Frontal cortex (tissue), 4 donors: ENCODE data around the gene TBX6. TPM values are rescaled to one million over a fixed set of nuclear protein-coding genes. Genes with fewer than 3 reads are reported as not detected.
"Not testable (repeated sequence)": the region's sequence is repeated elsewhere in the genome, so short reads cannot be mapped to it uniquely, and the experiment has no call there.

ENCODE experiments used
- DNase-seq, 2 donors: peaks; one replicate each; pipeline ENCODE4 v3.0.0; 2012; ENCODE audit warnings: low spot score in 2 of 2
- FAIRE-seq: peaks from 2 replicates; lab custom pipeline; 2012; peaks lifted over from hg19 to GRCh38; lab: Jason Lieb, UNC
- total RNA-seq: library from RNA; depleted of rRNA; stranded (reverse); fragments of >200 nt; gene quantifications from one replicate; pipeline ENCODE4 v1.2.3, GENCODE V29; 2014
- donor health status: control.
- donor health status: control.
- donor health status: control.

TBX6 gene
- 0.41 TPM for total RNA-seq

- FAIRE-seq (no peak), DNase-seq (peak; percentile 95 to 97)
Observed at GRCh38 chr16:30091474-30092372, at the start of gene TBX6. TSS of gene TBX6 (minus strand) at chr16:30091924. CDS start at chr16:30091193, 731 bp downstream.

- FAIRE-seq (no peak), DNase-seq (no peak)
Observed at GRCh38 chr16:30139583-30140481, 48.1 kb upstream of the TBX6 start.

GRCh38 chr16:30137897-30138296, 46.2 kb upstream of the TBX6 start:
- no peak for DNase-seq
- no peak for FAIRE-seq

DNA sequence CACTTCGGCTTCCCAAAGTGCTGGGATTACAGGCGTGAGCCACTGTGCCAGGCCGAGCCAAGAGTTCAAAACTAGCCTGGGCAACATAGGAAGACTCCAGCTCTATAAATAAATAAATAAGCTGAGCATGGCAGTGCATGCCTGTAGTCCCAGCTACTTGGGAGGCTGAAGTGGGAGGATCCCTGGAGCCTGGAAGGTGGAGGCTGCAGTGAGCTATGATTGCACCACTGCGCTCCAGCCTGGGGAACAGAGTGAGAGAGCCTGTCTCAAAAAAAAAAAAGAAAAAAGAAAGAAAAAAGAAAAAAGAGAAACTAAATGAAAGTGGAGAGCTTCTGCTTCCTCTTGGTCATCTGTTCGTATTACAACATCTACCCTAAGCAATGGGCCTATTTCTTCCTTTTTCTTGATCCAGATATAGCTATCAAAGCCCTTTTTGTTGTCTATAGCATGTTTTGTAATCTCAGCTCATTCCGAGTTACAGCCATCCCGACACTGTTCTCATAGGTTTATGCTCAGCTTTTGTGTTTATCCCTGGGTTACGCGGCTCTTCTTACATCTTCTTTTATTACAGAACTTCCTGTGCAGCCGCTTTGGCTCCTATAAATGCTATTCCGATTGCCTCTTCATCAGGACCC, 45.4 kb upstream of the TBX6 start:
- DNase-seq, result no peak
- no peak for FAIRE-seq

DNA sequence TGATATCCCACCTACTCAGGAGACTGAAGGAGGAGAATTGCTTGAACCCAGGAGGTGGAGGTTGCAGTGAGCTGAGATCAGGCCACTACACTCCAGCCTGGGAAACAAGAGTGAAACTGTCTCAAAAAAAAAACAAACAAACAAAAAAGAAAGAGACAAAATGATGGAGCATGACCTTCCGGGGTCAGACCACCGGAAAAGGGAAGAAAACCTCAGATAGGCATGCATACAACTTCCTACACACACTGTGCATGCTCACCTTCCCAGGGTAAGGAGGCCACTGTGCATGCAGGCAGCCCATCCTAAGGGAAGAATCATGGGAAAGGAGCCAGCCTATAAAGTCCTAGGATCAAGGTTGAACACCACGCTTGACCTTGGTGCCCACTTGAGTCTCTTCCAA, 40.9 kb upstream of the TBX6 start:
- no peak for DNase-seq
- no peak for FAIRE-seq

DNA sequence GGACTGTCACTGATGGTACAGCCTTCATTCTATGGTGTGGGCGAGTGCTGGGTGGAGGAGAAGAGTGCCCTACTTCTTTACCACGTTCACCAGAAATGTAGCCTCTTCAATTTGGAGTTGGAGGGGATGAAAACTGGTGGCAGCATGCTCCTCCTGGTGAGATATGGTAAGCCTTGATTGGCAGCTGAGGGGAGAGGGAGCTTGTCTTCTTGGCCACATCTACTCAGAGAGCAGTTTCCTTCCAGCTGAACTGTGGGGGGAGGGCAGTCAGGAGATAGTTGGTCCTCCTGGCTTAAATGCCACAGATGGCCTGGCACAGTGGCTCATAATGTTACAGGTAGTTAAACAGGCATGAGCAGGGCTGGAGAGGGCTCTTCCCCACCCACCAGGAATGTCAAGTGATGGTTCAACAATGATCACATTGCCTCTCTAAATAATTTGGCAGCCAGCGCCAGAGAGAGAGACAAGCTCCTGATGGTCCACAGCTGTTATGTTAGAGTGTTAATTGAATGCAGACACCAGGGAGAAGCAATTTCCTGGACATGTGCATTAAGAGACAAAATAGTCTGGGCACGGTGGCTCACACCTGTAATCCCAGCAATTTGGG, 40.2 kb upstream of the TBX6 start:
- FAIRE-seq (no peak), DNase-seq (no peak)

- FAIRE-seq (no peak), DNase-seq (no peak)
Observed at GRCh38 chr16:30127993-30128392, 36.3 kb upstream of the TBX6 start.

- not testable (repeated sequence) for FAIRE-seq, DNase-seq
Observed at GRCh38 chr16:30125690-30126089, 34.0 kb upstream of the TBX6 start.

DNA sequence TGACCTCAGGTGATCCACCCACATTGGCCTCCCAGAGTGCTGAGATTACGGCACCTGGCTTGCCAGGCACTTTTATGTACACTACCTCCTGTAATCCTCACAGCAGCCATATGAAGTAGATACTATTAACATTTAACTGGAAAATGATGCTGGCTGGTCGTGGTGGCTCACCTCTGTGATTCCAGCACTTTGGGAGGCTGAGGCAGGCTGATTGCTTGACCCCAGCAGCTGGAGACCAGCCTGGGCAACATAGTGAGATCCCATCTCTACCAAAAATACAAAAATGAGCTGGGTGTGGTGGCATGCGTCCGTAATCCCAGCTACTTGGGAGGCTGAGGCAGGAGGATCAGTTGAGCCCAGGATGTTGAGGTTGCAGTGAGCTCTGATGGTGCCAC, 33.3 kb upstream of the TBX6 start:
- FAIRE-seq, result no peak
- no peak for DNase-seq

- DNase-seq (peak in 1 of 2 donors; percentile 53), FAIRE-seq (no peak)
Observed at GRCh38 chr16:30122604-30123160, 31.0 kb upstream of the TBX6 start.

DNA sequence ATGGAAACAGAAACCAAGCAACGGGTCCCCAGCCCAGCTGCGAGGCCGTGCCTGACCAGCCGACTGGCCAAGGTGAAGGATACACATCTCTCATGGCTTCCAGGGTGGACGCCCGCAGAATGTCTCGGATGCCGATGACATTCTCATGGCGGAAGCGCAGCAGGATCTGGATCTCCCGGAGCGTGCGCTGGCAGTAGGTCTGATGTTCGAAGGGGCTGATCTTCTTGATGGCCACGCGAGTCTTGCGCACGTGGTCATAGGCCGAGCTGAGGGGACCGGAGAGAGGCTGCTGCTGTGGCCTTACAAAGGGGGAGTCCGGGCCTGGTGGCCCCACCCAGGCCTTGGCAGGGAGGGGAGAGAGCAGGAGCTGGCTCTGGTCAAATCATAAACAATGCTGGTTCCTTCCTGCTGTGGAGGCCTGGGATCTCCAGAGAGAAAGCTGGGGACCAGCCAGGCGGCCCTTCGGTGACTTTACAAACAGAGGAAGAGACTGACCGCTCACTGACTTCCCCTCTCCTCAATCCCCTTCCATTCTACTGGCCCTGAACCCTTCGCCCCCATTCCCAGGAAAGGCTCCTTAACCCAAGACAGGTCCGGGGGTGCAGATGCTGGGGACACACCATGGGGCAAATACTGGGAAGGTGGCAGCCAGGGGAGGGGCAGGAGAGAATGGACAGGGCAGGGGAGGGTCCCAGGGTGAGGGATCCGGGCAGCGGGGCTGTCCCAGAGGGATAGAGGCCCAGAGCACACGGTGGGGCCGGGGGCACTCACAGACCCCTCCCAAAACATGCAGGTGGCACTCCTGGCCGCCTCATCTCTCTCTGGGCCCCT, 30.2 kb upstream of the TBX6 start:
- DNase-seq (peak in 1 of 2 donors; percentile 53), FAIRE-seq (no peak)

GRCh38 chr16:30120340-30121105, 28.8 kb upstream of the TBX6 start:
- DNase-seq (no peak), FAIRE-seq (no peak)

DNA sequence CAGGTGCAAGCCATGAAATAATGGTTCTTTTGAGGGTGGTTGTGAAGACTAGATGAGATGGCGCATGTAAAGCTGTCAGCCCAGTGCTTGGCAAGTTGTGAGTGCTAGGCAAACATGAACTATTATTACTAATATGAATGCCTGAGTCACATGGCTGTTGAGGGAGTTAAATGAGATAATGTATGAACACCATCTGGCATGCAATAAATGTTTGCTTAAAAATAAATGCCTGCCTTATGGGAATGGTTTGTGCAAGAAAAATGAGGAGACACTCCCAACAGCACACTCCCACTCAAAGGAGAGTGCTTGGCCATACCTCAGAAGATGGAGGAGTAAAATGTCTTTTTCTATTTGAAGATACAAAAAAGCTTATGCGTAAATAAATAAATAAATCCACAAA, 27.7 kb upstream of the TBX6 start:
- no peak for FAIRE-seq
- DNase-seq, result no peak

GRCh38 chr16:30117768-30118167, 26.0 kb upstream of the TBX6 start:
- DNase-seq, result no peak
- FAIRE-seq, result no peak

DNA sequence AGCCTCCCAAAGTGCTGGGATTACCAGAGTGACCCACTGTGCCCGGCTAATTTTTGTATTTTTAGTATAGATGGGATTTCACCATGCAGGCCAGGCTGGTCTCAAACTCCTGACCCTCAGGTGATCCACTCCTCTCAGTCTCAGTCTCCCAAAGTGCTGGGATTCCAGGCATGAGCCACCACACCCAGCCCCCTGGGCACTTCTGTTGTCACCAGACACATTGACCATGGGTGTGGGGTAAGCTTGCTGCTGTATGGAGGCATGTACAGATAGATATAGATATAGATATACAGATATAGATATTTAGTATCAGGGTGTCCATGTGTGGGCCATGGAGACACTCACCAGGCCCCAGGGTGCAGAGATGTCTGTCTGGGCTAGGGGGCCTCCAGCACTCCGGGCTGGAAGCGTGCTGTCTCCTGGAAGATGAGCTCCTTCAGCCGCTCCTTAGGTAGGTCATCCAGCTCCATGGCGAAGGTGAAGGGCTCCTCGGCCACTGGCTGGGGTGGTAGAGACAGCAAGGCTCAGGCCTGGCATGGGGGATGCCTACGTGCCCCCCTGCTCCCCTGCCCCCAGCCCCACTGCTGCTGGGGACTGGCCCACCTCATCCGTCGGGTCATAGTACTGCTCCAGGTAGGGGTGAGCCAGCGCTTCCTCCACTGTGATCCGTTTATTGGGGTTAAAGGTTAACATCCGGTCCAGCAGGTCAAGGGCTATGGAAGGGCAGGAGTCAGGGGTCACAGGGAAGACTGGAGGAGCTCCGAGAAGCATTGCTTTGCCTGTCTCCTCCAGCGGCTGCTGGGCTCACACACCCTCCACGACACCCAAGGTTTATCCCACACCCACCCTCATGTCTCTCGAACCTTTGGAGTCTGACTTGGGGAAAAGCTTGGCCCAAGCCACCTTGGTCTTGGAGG, 24.8 kb upstream of the TBX6 start:
- no peak for FAIRE-seq
- no peak for DNase-seq

- DNase-seq (no peak), FAIRE-seq (no peak)
Observed at GRCh38 chr16:30115238-30115637, 23.5 kb upstream of the TBX6 start.

DNA sequence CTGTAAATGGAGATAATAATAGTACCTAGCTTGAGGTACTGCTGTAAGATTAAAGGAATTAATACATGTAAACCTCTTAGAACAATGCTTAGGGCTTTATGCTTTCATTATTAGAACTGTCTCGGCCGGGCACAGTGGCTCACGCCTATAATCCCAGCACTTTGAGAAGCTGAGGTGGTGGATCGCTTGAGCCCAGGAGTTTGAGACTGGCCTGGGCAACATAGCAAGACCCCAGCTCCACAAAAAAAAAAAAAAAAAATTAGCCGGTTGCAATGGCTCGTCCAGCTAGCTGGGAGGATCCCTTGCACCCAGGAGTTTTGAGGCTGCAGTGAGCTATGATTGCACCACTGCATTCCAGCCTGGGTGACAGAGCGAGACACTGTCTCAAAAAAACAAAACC, 23.1 kb upstream of the TBX6 start:
- FAIRE-seq, DNase-seq: not testable (repeated sequence)
